Esophagus (tissue), 2 donors: Measurements from ENCODE around the gene LIG3. TPM values are rescaled to one million over a fixed set of nuclear protein-coding genes. Genes with fewer than 3 reads are reported as not detected.
A peak's percentile ranks its signal among the peaks of the same experiment; 100 is the strongest.
"Not testable (repeated sequence)": the region's sequence is repeated elsewhere in the genome, so short reads cannot be mapped to it uniquely, and the experiment has no call there.

Source experiments
- H3K27ac ChIP-seq, 2 donors: one replicate each; pipeline ENCODE4 v1.5.1; 2013; ENCODE audit warnings: low read depth in 2 of 2, mild to moderate bottlenecking in 2 of 2, inconsistent platforms in 1 of 2, low read length in 1 of 2, moderate library complexity in 1 of 2
- H3K27me3 ChIP-seq, 2 donors: one replicate each; pipeline ENCODE4 v1.6.1; 2013; ENCODE audit warnings: low read length in 2 of 2, control low read depth in 1 of 2, mild to moderate bottlenecking in 1 of 2; ENCODE audit not compliant: insufficient read depth in 2 of 2, control insufficient read depth in 1 of 2
- H3K36me3 ChIP-seq, 2 donors: one replicate each; pipeline ENCODE4 v1.6.1; 2013; ENCODE audit warnings: low read length in 1 of 2; ENCODE audit not compliant: control insufficient read depth in 2 of 2, insufficient read depth in 2 of 2
- H3K4me1 ChIP-seq, 2 donors: one replicate each; pipeline ENCODE4 v1.6.1; 2013; ENCODE audit warnings: low read length in 1 of 2; ENCODE audit not compliant: control insufficient read depth in 2 of 2, insufficient read depth in 2 of 2
- H3K4me3 ChIP-seq, 2 donors: one replicate each; pipeline ENCODE4 v1.5.1; 2013; ENCODE audit warnings: low read length in 2 of 2, mild to moderate bottlenecking in 2 of 2, low read depth in 1 of 2, moderate library complexity in 1 of 2
- H3K9me3 ChIP-seq, 2 donors: one replicate each; pipeline ENCODE4 v1.6.1; 2013; ENCODE audit warnings: mild to moderate bottlenecking in 2 of 2, low read depth in 1 of 2, low read length in 1 of 2, moderate library complexity in 1 of 2; ENCODE audit not compliant: control insufficient read depth in 2 of 2, insufficient read depth in 1 of 2
- WGBS, 2 donors: extraction: QIAGEN DNeasy Blood & Tissue Kit; methylation state at CpG; one replicate each; pipeline ENCODE4 v1.1.7; 2013; 5-methylcytosine and 5-hydroxymethylcytosine counted together
- polyA plus RNA-seq, 2 donors: library from polyadenylated mRNA; stranded (reverse); fragments of 200-250 nt; gene quantifications; one replicate each; pipeline ENCODE4 v1.2.3, GENCODE V29; 2013
- donor health status: healthy with polysubstance abuse.
- donor health status: Bipolar disorder and iron deficiency.

LIG3 gene
- polyA plus RNA-seq, 2 donors: 6.2 to 9.2 TPM

DNA sequence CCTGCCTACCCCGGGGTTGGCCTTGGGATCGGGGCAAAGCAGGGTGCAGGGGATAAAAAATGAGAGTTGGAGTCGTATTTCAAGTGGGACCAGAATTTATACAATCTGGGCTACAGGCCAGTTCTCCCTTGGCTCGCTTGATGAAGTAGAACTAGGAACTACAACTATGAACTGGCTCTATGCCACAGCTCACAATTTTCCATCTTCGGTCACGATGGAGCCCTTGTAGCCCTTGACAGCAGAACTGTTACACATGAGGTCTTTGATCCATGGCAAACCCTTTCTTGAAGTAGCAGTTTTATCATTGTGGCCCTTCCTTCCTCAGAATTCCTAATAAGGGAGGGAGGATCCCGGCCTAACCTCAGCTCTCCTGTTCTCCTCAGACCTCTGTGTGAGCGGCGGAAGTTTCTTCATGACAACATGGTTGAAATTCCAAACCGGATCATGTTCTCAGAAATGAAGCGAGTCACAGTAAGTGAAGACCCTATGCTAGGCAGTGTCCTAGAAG is 17.1 kb downstream of the LIG3 start:
- no peak overlapping the region for H3K4me3 ChIP-seq
- H3K27ac ChIP-seq: peak overlapping the region; percentile 45 to 77
- no peaks in the 10 kb centered on the region for H3K27me3 ChIP-seq
- 41 to 46% methylated on average over 11 of the region's 11 CpGs for WGBS, 2 donors
- H3K9me3 ChIP-seq: no peaks in the 10 kb centered on the region
- H3K4me1 ChIP-seq: peaks cover 0 to 8% of the 10 kb centered on the region in 2 donors
- H3K36me3 ChIP-seq: peaks cover 4 to 29% of the 10 kb centered on the region in 2 donors

DNA sequence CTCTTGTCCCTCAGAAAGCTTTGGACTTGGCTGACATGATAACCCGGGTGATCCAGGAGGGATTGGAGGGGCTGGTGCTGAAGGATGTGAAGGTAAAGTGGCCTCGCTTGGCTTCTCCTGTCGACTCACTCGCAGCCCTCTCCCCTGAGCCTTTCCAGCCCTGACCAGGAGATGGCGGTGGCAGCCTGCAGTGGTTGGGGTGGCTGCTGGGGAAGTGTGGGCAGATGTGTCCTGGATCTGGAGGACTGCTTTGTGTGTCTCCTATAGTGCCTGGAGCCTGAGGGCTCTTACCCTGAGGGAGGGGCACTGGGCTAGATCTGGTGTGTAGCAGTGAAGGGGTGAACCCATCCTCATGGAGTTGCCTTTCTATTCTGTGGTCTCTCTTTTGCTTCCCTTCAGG is 17.9 kb downstream of the LIG3 start:
- peaks cover 4 to 30% of the 10 kb centered on the region in 2 donors for H3K36me3 ChIP-seq
- WGBS, 2 donors: 47 to 60% methylated on average over 5 of the region's 5 CpGs
- no peaks in the 10 kb centered on the region for H3K27me3 ChIP-seq
- peak overlapping the region; percentile 45 to 70 for H3K27ac ChIP-seq
- no peak overlapping the region for H3K4me3 ChIP-seq
- peaks cover 2 to 13% of the 10 kb centered on the region in 2 donors for H3K4me1 ChIP-seq
- no peaks in the 10 kb centered on the region for H3K9me3 ChIP-seq

DNA sequence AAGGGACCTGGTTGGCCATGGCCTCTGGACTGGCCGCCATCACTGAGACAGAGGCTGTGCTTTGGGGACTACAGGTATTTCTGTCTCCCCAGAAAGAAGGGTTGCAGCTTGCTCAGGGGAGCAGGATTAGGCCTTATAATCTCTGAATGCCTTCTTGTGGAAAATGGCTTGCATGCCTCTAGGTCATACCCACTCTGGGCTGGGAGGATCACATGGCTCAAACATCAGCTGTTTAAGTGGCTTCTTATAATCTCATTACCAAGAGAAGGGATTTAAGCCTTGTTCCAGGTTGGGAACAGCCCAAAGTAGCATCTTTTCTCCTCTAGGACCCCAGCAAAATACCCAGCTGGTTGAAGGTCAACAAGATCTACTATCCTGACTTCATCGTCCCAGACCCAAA is 19.1 kb downstream of the LIG3 start:
- Histone ChIP-seq H3K36me3 (peaks cover 4 to 32% of the 10 kb centered on the region in 2 donors), H3K4me1 (peaks cover 2 to 13% of the 10 kb centered on the region in 2 donors), H3K27ac (no peak overlapping the region), H3K4me3 (no peak overlapping the region), H3K9me3 (no peaks in the 10 kb centered on the region), H3K27me3 (no peaks in the 10 kb centered on the region)
- WGBS, 2 donors: 98 to 99% methylated on average over 2 of the region's 2 CpGs

DNA sequence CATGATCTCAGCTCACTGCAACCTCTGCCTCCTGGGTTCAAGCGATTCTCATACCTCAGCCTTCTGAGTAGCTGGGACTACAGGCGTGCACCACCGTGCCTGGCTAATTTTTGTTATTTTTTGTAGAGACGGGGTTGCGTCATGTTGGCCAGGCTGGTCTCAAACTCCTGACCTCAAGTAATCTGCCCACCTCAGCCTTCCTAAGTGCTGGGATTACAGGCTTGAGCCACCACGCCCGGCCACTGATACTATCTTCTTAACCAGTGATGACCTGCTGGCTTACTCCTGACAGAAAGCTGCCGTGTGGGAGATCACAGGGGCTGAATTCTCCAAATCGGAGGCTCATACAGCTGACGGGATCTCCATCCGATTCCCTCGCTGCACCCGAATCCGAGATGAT is 20.7 kb downstream of the LIG3 start:
- not testable (repeated sequence) for H3K9me3 ChIP-seq, H3K27me3 ChIP-seq, H3K4me3 ChIP-seq
- H3K27ac ChIP-seq: peak overlapping the region in 1 of 2 donors; percentile 33
- peaks cover 0 to 24% of the 10 kb centered on the region in 2 donors for H3K36me3 ChIP-seq
- H3K4me1 ChIP-seq: peaks cover 2 to 13% of the 10 kb centered on the region in 2 donors
- WGBS, 2 donors: 93 to 95% methylated on average over 14 of the region's 14 CpGs

DNA sequence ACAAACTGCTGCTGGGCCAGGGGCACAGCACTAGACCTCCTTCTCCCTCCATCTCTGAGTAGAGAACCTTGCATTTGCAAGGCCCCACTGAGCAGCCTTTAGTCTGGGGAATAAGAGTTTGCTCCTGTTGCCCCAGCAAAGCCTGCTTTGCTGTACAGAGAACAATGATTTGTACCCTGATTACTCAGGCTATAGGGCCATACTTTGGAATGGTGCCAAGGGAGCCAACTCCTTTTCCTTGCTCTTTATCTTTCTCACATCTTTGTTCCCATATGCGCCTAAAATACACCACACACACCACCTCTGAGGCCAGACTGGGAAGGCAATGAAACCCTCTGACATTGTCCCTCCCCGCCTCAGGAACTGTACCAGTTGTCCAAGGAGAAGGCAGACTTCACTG is 21.2 kb downstream of the LIG3 start:
- Histone ChIP-seq H3K9me3 (no peaks in the 10 kb centered on the region), H3K27me3 (no peaks in the 10 kb centered on the region), H3K4me3 (no peak overlapping the region), H3K36me3 (peaks cover 0 to 25% of the 10 kb centered on the region in 2 donors), H3K27ac (peak overlapping the region in 1 of 2 donors; percentile 33), H3K4me1 (peaks cover 2 to 13% of the 10 kb centered on the region in 2 donors)
- 80 to 89% methylated on average over 2 of the region's 2 CpGs for WGBS, 2 donors

DNA sequence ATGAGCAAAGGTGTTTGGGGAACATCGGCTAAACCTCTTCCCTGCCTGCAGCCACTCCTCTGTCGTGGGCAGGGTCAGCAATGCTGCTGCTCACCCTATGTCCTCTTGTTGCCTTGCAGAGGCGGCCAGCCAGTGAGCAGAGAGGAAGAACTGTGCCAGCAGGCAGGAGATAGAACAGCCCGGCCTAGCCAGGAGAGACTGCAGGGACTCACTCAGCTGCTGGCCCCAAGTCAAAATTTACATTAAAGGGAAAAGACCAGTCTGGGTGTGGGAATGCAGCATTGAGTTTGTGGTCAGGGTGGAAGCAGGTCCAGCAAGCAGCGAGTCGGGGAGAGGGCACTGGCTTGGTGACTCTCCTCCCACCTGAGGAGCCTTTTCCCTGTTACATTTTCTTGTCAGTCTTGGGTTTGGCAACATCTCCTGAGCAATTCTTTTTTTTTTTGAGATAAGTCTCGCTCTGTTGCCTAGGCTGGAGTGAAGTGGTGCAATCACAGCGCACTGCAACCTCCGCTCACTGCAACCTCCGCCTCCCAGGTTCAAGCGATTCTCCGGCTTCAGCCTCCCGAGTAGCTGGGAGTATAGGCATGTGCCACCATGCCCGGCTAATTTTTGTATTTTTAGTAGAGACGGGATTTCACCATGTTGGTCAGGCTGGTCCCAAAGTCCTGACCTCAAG is 22.7 kb downstream of the LIG3 start:
- H3K4me3 ChIP-seq: no peak overlapping the region
- H3K36me3 ChIP-seq: peaks cover 0 to 25% of the 10 kb centered on the region in 2 donors
- H3K9me3 ChIP-seq: no peaks in the 10 kb centered on the region
- WGBS, 2 donors: 74 to 80% methylated on average over 15 of the region's 15 CpGs
- no peaks in the 10 kb centered on the region for H3K27me3 ChIP-seq
- peaks cover 2 to 8% of the 10 kb centered on the region in 2 donors for H3K4me1 ChIP-seq
- H3K27ac ChIP-seq: peak overlapping the region in 1 of 2 donors; percentile 26

DNA sequence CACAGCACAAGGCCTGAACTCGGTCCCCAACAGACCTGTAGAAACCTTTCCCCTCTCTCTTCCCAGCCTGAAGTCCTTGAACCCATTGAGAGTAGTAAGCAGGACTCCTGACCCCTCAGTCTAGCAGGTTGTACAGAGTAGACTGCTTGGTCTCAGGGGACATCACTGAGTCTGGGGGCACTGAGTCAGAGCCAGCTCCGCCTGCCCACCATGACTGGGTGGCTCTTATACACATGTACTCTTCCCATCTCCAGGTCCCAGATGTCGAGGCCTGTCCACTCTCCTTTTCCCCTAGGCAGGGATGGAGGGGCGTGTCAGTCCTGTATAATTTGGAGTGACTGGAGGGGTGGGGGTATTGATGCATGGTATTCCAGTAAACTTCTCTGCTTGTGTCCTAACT is 23.5 kb downstream of the LIG3 start:
- no peak overlapping the region for H3K27ac ChIP-seq
- no peaks in the 10 kb centered on the region for H3K27me3 ChIP-seq
- H3K4me3 ChIP-seq: no peak overlapping the region
- H3K4me1 ChIP-seq: peaks cover 2 to 8% of the 10 kb centered on the region in 2 donors
- WGBS, 2 donors: 91 to 95% methylated on average over 4 of the region's 4 CpGs
- H3K9me3 ChIP-seq: no peaks in the 10 kb centered on the region
- H3K36me3 ChIP-seq: peaks cover 0 to 23% of the 10 kb centered on the region in 2 donors

DNA sequence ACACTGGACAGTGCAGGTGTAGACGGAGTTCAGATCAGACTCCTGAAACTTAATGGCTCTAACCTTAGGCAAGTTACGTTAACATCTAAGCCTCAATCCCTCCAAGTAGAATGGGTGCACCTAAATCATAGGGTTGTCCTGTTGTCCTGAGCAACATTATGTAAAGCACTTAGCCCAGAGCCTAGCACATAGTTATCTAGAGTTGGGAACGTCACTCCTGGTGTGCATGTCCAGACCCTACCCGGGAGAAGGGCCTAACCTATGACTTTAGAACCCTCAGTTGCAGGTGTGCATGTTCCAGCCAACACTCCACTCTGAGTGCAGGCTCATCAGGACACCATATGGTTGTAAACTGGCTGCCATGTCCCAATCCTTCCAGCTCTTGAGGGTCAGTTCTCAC is 26.0 kb downstream of the LIG3 start:
- peaks cover 0 to 18% of the 10 kb centered on the region in 2 donors for H3K36me3 ChIP-seq
- H3K4me1 ChIP-seq: peaks cover 2 to 6% of the 10 kb centered on the region in 2 donors
- H3K4me3 ChIP-seq: no peak overlapping the region
- H3K27me3 ChIP-seq: no peaks in the 10 kb centered on the region
- WGBS, 2 donors: 86 to 89% methylated on average over 4 of the region's 4 CpGs
- H3K27ac ChIP-seq: no peak overlapping the region
- H3K9me3 ChIP-seq: no peaks in the 10 kb centered on the region

DNA sequence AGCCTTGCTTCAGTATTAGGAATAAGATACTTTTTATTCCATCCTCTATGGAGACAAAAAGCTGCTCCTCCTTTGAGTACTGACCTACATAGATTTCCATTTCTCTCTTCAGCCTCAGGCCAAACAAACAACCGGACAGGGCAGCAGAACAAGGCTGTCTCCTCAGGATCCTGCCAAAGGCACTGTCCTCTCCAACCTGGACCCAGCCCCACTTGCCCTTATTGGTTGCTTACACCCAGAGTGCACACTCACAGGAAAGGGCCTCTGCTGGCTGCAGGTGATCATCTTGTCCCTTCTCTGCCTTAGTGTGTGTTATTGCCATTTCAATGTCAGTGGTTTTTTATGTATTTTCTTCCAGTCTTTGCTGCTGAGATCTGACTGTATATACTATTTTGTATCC is 26.6 kb downstream of the LIG3 start:
- no peak overlapping the region for H3K4me3 ChIP-seq
- H3K36me3 ChIP-seq: peaks cover 0 to 23% of the 10 kb centered on the region in 2 donors
- no peak overlapping the region for H3K27ac ChIP-seq
- H3K4me1 ChIP-seq: peaks cover 2 to 8% of the 10 kb centered on the region in 2 donors
- H3K27me3 ChIP-seq: no peaks in the 10 kb centered on the region
- WGBS, 2 donors: 46 to 81% methylated on average over 1 of the region's 1 CpG
- H3K9me3 ChIP-seq: no peaks in the 10 kb centered on the region

DNA sequence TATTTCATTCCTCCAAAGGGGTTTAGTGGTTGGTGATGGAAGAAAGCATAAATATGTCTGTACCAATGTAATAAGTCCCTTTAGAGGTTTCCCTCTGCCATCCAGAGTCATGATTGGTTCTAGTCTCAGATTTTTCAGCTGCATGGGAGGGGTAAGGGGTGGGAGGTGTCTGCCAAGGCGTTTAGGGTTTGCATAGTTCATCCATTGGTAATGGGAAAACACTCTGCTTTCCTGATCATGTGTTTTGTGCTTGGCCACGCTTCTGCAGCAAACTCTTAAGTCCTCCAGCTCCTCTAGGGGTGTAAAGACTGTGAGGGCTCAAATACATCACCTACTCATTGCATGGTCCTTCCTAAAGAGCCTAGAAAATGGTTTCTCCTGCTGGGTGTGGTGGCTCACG is 29.8 kb downstream of the LIG3 start:
- Histone ChIP-seq H3K27me3 (no peaks in the 10 kb centered on the region), H3K4me1 (peaks cover 0 to 3% of the 10 kb centered on the region in 2 donors), H3K4me3 (no peak overlapping the region), H3K27ac (no peak overlapping the region), H3K9me3 (no peaks in the 10 kb centered on the region), H3K36me3 (peaks cover 5 to 21% of the 10 kb centered on the region in 2 donors)
- 80 to 82% methylated on average over 3 of the region's 3 CpGs for WGBS, 2 donors
